ENCODE results near the gene MYCN. TPM values are rescaled to one million over a fixed set of nuclear protein-coding genes. Genes with fewer than 3 reads are reported as not detected.

The MYCN gene
- total and polyA plus RNA-seq, 2 donors (not counting 3 experiments of a cell fraction or from before 2014, with no cell fraction given), result 0.47 to 6.8 TPM

- DNase-seq (ENCODE audit: low read depth, low spot score) (no peak), FAIRE-seq (no peak)
- BruUV-seq (replicated peaks), result no TSS peak
- Histone ChIP-seq H4K20me1 (replicated peaks; ENCODE audit: control insufficient read depth, extremely low read depth, insufficient read depth, low read length) (no peaks in the 10 kb centered on the region), H2AFZ (ENCODE audit: low read depth, low read length) (no peak overlapping the region), H3K9me3 (replicated peaks; ENCODE audit: control insufficient read depth, insufficient read depth, low read length) (no peaks in the 10 kb centered on the region), H3K9me1 (replicated peaks; ENCODE audit: control insufficient read depth, extremely low read depth, insufficient read depth, low read length) (no peaks in the 10 kb centered on the region), H3K4me2 (ENCODE audit: insufficient read depth, low read length) (no peak overlapping the region), H3K27me3 (ENCODE audit: control insufficient read depth in 2 of 2, insufficient read depth in 2 of 2, low read length in 2 of 2) (no peaks in the 10 kb centered on the region), H3K36me3 (ENCODE audit: control insufficient read depth in 2 of 2, extremely low read depth in 1 of 2, insufficient read depth in 2 of 2, low read length in 2 of 2) (no peaks in the 10 kb centered on the region), H3K4me1 (ENCODE audit: control insufficient read depth, extremely low read depth, insufficient read depth, low read length) (no peaks in the 10 kb centered on the region), H3K27ac (ENCODE audit: insufficient read depth, low read depth, low read length) (no peak overlapping the region), H3K4me3 (replicated peaks in 1 of 3; ENCODE audit: insufficient read depth in 1 of 3, low read depth in 1 of 3, low read length in 3 of 3) (no peak overlapping the region), H3K79me2 (ENCODE audit: control insufficient read depth, insufficient read depth, low read length) (no peaks in the 10 kb centered on the region), H3K9ac (replicated peaks; ENCODE audit: extremely low read depth, insufficient read depth, low read length) (no peak overlapping the region)
- intact Hi-C loops (cut with micrococcal nuclease) (no loop called here), dilution Hi-C loops (cut with MboI; ENCODE audit: extremely low pct_ligation_motif_present, low sequenced_read_pairs) (no loop called here)
- CTCF ChIA-PET, result no interaction called here
- no peak for TF ChIP-seq MYC (IDR thresholded peaks at IDR 0.05; ENCODE audit: low read depth, low read length)
- no peak for TF ChIP-seq POLR2A (IDR thresholded peaks at IDR 0.05; ENCODE audit: low read depth, low read length)
- TF ChIP-seq CTCF (IDR thresholded peaks at IDR 0.05; ENCODE audit: extremely low read depth in 1 of 2, insufficient read depth in 1 of 2, low read depth in 1 of 2, low read length in 2 of 2), result no peak
- no peak for TF ChIP-seq EZH2 (IDR thresholded peaks at IDR 0.05; ENCODE audit: borderline replicate concordance, low read depth, low read length, severe bottlenecking)
- TF ChIP-seq MAX (IDR thresholded peaks at IDR 0.05; ENCODE audit: insufficient read depth, insufficient read length), result no peak
- no peak for TF ChIP-seq JUN (IDR thresholded peaks at IDR 0.05; ENCODE audit: borderline replicate concordance, insufficient read depth, insufficient read length, low read depth)
- no peak for TF ChIP-seq GATA2 (IDR thresholded peaks at IDR 0.05; ENCODE audit: insufficient read depth, insufficient read length, low read depth, low read length)
- TF ChIP-seq POLR2AphosphoS5 (IDR thresholded peaks at IDR 0.05; ENCODE audit: insufficient read depth, low read depth, low read length), result no peak
- no peak for TF ChIP-seq FOS (IDR thresholded peaks at IDR 0.05; ENCODE audit: borderline replicate concordance, insufficient read depth, low read length)
- POLR2A ChIA-PET, result no interaction called here
Observed at GRCh38 chr2:15985531-15985930, 45.2 kb downstream of the MYCN start.

Data from endothelial cell of umbilical vein (primary cell).